Common myeloid progenitor, CD34-positive (primary cell): ENCODE measurements around the gene RAVER2.

ENCODE experiments used
- CTCF ChIA-PET: fragments of 350-600 bp; sonication (Branson Sonifier 250); formaldehyde crosslinking; loops from one replicate; lab custom pipeline; 2021; ENCODE audit warnings: antibody characterized with exemption; lab: Charles Lee
- POLR2A ChIA-PET: fragments of 350-600 bp; sonication (Branson Sonifier 250); formaldehyde crosslinking; loops from one replicate; lab custom pipeline; 2021; ENCODE audit warnings: antibody characterized with exemption; lab: Charles Lee
- DNase-seq, 3 donors: peaks; one replicate each; pipeline versions ENCODE4 v3.0.0 to v3.0.0-alpha.2; 2013
- H3K27ac ChIP-seq, 2 experiments: 1 replicate in 1 of 2; 2 replicates in 1 of 2; pipeline ENCODE4 v1.7.0; 2013; ENCODE audit warnings: inconsistent platforms in 2 of 2, low read length in 2 of 2, mild to moderate bottlenecking in 2 of 2, low read depth in 1 of 2, moderate library complexity in 1 of 2; ENCODE audit not compliant: severe bottlenecking in 2 of 2, insufficient read depth in 1 of 2, poor library complexity in 1 of 2
- H3K27me3 ChIP-seq, 5 experiments: replicated peaks in 2 of 5; 1 replicate in 3 of 5; 2 replicates in 2 of 5; pipeline versions ENCODE4 v1.6.1 to v1.7.0; 2013; ENCODE audit warnings: low read length in 4 of 5, mild to moderate bottlenecking in 2 of 5, moderate library complexity in 2 of 5, inconsistent platforms in 1 of 5; ENCODE audit not compliant: insufficient read depth in 5 of 5, control insufficient read depth in 4 of 5
- H3K36me3 ChIP-seq, 4 experiments: 1 replicate in 2 of 4; 2 replicates in 2 of 4; pipeline versions ENCODE4 v1.6.1 to v1.7.0; 2013; ENCODE audit warnings: low read length in 3 of 4, control low read depth in 1 of 4, mild to moderate bottlenecking in 1 of 4; ENCODE audit not compliant: control insufficient read depth in 4 of 4, insufficient read depth in 4 of 4
- H3K4me1 ChIP-seq, 4 experiments: 1 replicate in 3 of 4; 2 replicates in 1 of 4; pipeline versions ENCODE4 v1.6.1 to v1.7.1; 2013; ENCODE audit warnings: low read length in 3 of 4, mild to moderate bottlenecking in 3 of 4, control low read depth in 1 of 4, inconsistent platforms in 1 of 4, moderate library complexity in 1 of 4; ENCODE audit not compliant: control insufficient read depth in 4 of 4, insufficient read depth in 4 of 4; ENCODE audit errors: control extremely low read depth in 1 of 4
- H3K4me3 ChIP-seq, 7 experiments: 1 replicate in 4 of 7; 2 replicates in 3 of 7; pipeline versions ENCODE4 v1.5.1 to v1.7.0; 2013; ENCODE audit warnings: mild to moderate bottlenecking in 7 of 7, low read length in 6 of 7, moderate library complexity in 6 of 7, inconsistent platforms in 2 of 7, low read depth in 2 of 7, control low read depth in 1 of 7; ENCODE audit not compliant: insufficient read depth in 4 of 7, control insufficient read depth in 1 of 7; ENCODE audit errors: extremely low read depth in 1 of 7
- H3K9me3 ChIP-seq, 5 experiments: 1 replicate in 4 of 5; 2 replicates in 1 of 5; pipeline versions ENCODE4 v1.6.1 to v1.7.1; 2013; ENCODE audit warnings: low read length in 4 of 5, mild to moderate bottlenecking in 2 of 5, inconsistent platforms in 1 of 5, low read depth in 1 of 5, moderate library complexity in 1 of 5; ENCODE audit not compliant: control insufficient read depth in 4 of 5, insufficient read depth in 2 of 5; ENCODE audit errors: control extremely low read depth in 1 of 5
- WGBS: methylation state at CpG from one replicate; pipeline ENCODE4 v1.1.5; 2013; ENCODE audit not compliant: insufficient coverage; 5-methylcytosine and 5-hydroxymethylcytosine counted together

Gene RAVER2

GRCh38 chr1:64822621-64823020 is 77.7 kb downstream of the RAVER2 start:
- H3K4me3 ChIP-seq, result no peak overlapping the region
- no peak overlapping the region for H3K27ac ChIP-seq
- POLR2A ChIA-PET, result no interaction called here
- no peaks in the 10 kb centered on the region for H3K27me3 ChIP-seq
- no peak for DNase-seq
- CTCF ChIA-PET, result interaction anchor here (0.7 to 5.1 kb wide), 8 partner anchors 11 to 554 kb away, joined by 3 to 19 read pairs (median 9); no protein-coding TSS in a partner anchor
- H3K36me3 ChIP-seq, result peaks cover 3 to 14% (median 6%) of the 10 kb centered on the region in 4 experiments
- WGBS, result no CpG with 5 or more reads among the region's 1 CpG
- H3K4me1 ChIP-seq, result no peaks in the 10 kb centered on the region
- H3K9me3 ChIP-seq, result no peaks in the 10 kb centered on the region

GRCh38 chr1:64823691-64824476 is 79.0 kb downstream of the RAVER2 start:
- H3K36me3 ChIP-seq, result peaks cover 3 to 10% (median 6%) of the 10 kb centered on the region in 4 experiments
- ChIA-PET CTCF (interaction anchor here (0.7 to 5.1 kb wide), 19 partner anchors 8 to 556 kb away, joined by 3 to 19 read pairs (median 4); partner anchors contain the start of genes JAK1 and RAVER2), POLR2A (interaction anchor here (0.7 kb wide), 1 partner anchor 80 kb away, joined by 4 read pairs; no protein-coding TSS in a partner anchor)
- 100% methylated on average over 1 of the region's 11 CpGs for WGBS
- H3K27me3 ChIP-seq, result no peaks in the 10 kb centered on the region
- H3K27ac ChIP-seq, result no peak overlapping the region
- H3K4me1 ChIP-seq, result peaks cover 0 to 3% (median 2%) of the 10 kb centered on the region in 4 experiments
- H3K4me3 ChIP-seq, result peak overlapping the region in 1 of 7 experiments; percentile 6
- DNase-seq, result peak; percentile 76 to 86 (median 80)
- no peaks in the 10 kb centered on the region for H3K9me3 ChIP-seq

- H3K36me3 ChIP-seq, result peaks cover 4 to 33% (median 9%) of the 10 kb centered on the region in 4 experiments
- no peak overlapping the region for H3K4me3 ChIP-seq
- no peaks in the 10 kb centered on the region for H3K9me3 ChIP-seq
- CTCF ChIA-PET, result interaction anchor here (2.1 to 5.1 kb wide), 2 partner anchors 152 to 559 kb away, joined by 6 to 19 read pairs; no protein-coding TSS in a partner anchor
- H3K27ac ChIP-seq, result no peak overlapping the region
- H3K27me3 ChIP-seq, result no peaks in the 10 kb centered on the region
- DNase-seq, result no peak
- 100% methylated on average over 3 of the region's 5 CpGs for WGBS
- H3K4me1 ChIP-seq, result peaks cover 0 to 6% (median 4%) of the 10 kb centered on the region in 4 experiments
- POLR2A ChIA-PET, result no interaction called here
Measured at GRCh38 chr1:64826991-64827390, 82.1 kb downstream of the RAVER2 start.

DNA sequence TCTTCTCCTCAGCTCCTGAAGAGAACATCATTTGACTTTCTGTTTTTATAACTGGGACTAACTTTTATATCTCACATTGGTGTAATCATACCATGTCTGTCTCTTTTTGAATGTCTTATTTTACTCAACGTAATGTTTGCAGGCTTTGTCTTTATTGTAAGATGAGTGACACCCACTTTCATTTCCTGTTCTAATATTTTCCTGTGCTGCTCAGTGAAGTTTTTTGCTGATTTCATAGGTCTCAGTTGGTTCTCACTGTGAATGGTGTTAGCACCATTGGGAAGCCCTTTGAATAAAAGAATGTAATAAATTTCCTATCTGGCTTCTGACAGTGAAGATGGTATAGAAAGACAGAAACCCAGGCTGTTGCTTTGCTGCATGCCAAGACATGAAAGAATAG is 84.0 kb downstream of the RAVER2 start:
- Histone ChIP-seq H3K36me3 (peaks cover 11 to 49% (median 21%) of the 10 kb centered on the region in 4 experiments), H3K27ac (no peak overlapping the region), H3K27me3 (no peaks in the 10 kb centered on the region), H3K4me3 (no peak overlapping the region), H3K4me1 (peaks cover 0 to 6% (median 4%) of the 10 kb centered on the region in 4 experiments), H3K9me3 (no peaks in the 10 kb centered on the region)
- ChIA-PET POLR2A (no interaction called here), CTCF (interaction anchor here (1.3 kb wide), 1 partner anchor 21 kb away, joined by 3 read pairs; no protein-coding TSS in a partner anchor)
- DNase-seq, result no peak
- WGBS, result no CpG with 5 or more reads among the region's 1 CpG

DNA sequence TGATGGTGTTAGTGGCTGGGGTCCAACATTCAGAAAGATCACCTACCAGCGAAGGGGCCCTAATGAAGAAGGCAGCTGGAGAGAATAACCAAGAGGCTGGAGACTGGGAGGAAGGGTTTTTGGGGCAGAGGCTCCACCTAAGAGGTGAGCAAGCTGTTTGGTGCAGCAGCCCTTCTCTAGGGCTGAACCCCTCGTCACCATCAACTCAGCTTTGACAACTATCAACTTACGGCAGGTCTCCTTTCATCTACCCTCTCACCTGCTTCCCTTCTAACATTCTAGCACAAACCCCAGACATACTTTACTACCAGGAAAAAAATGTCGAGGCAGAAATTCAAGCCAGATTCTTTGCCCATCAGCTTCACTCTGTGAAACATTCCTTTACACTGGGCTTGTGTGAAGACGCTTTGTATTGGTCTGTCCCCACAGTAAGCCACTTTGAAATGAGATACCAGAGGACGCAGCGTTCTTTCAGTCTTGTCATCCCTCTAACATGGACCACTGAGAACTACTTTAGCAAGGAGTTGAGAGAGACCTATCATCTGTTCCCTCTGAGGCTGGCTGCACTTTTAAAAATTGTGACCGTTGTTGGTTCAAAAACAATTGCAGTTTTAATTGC is 84.6 kb downstream of the RAVER2 start:
- Histone ChIP-seq H3K36me3 (peaks cover 11 to 56% (median 24%) of the 10 kb centered on the region in 4 experiments), H3K27me3 (no peaks in the 10 kb centered on the region), H3K9me3 (no peaks in the 10 kb centered on the region), H3K27ac (no peak overlapping the region), H3K4me3 (no peak overlapping the region), H3K4me1 (peaks cover 0 to 6% (median 4%) of the 10 kb centered on the region in 4 experiments)
- CTCF ChIA-PET, result interaction anchor here (0.9 to 1.3 kb wide), 2 partner anchors 20 to 22 kb away, joined by 3 read pairs; no protein-coding TSS in a partner anchor
- WGBS, result 93% methylated on average over 7 of the region's 8 CpGs
- POLR2A ChIA-PET, result interaction anchor here (0.6 kb wide), 1 partner anchor 238 kb away, joined by 4 read pairs; no protein-coding TSS in a partner anchor
- no peak for DNase-seq

GRCh38 chr1:64830030-64830651 is 85.3 kb downstream of the RAVER2 start:
- DNase-seq, result no peak
- peaks cover 14 to 62% (median 30%) of the 10 kb centered on the region in 4 experiments for H3K36me3 ChIP-seq
- H3K4me1 ChIP-seq, result peaks cover 0 to 6% (median 4%) of the 10 kb centered on the region in 4 experiments
- no peaks in the 10 kb centered on the region for H3K9me3 ChIP-seq
- H3K27me3 ChIP-seq, result no peaks in the 10 kb centered on the region
- ChIA-PET POLR2A (interaction anchor here (0.6 kb wide), 1 partner anchor 237 kb away, joined by 4 read pairs; no protein-coding TSS in a partner anchor), CTCF (interaction anchor here (0.9 kb wide), 1 partner anchor 23 kb away, joined by 3 read pairs; no protein-coding TSS in a partner anchor)
- WGBS, result 90% methylated on average over 3 of the region's 5 CpGs
- H3K27ac ChIP-seq, result no peak overlapping the region
- no peak overlapping the region for H3K4me3 ChIP-seq
